Mesodermal cell (in vitro differentiated cells): Measurements from ENCODE around the gene INS.

ENCODE experiments used
- H3K27ac ChIP-seq: 2 replicates; pipeline ENCODE4 v1.7.0; 2013; ENCODE audit warnings: mild to moderate bottlenecking, low read depth, low read length, moderate library complexity; ENCODE audit not compliant: severe bottlenecking
- H3K36me3 ChIP-seq: 2 replicates; pipeline ENCODE4 v1.7.1; 2013; ENCODE audit warnings: mild to moderate bottlenecking, low read length, moderate library complexity; ENCODE audit not compliant: control insufficient read depth, insufficient read depth
- H3K4me1 ChIP-seq: one replicate; pipeline ENCODE4 v1.7.1; 2013; ENCODE audit warnings: mild to moderate bottlenecking, low read length; ENCODE audit not compliant: insufficient read depth, control insufficient read depth, poor library complexity, severe bottlenecking
- H3K4me3 ChIP-seq: 2 replicates; pipeline ENCODE4 v1.7.0; 2013; ENCODE audit warnings: low read length, control low read depth, mild to moderate bottlenecking; ENCODE audit not compliant: insufficient read depth, poor library complexity, severe bottlenecking; ENCODE audit errors: extremely low read depth
- H3K9me3 ChIP-seq: 2 replicates; pipeline ENCODE4 v1.7.1; 2013; ENCODE audit warnings: mild to moderate bottlenecking, low read length, moderate library complexity; ENCODE audit not compliant: control insufficient read depth
- WGBS, 2 experiments: methylation state at CpG; one replicate each; pipeline ENCODE4 v1.1.5; 2013; ENCODE audit warnings: missing lambda C conversion rate in 2 of 2; ENCODE audit not compliant: insufficient coverage in 2 of 2; 5-methylcytosine and 5-hydroxymethylcytosine counted together

INS gene

GRCh38 chr11:2140411-2141400 is 20.3 kb downstream of the INS start:
- Histone ChIP-seq H3K4me1 (peaks cover 4% of the 10 kb centered on the region), H3K36me3 (peaks cover 3% of the 10 kb centered on the region), H3K4me3 (peak overlapping the region; percentile 22), H3K27ac (no peak overlapping the region), H3K9me3 (no peaks in the 10 kb centered on the region)
- 2% methylated on average over 74 to 93 of the region's 102 CpGs for WGBS, 2 experiments

GRCh38 chr11:2139621-2140337 is 21.2 kb downstream of the INS start:
- WGBS, 2 experiments, result 2 to 4% methylated on average over 36 to 49 of the region's 57 CpGs
- H3K27ac ChIP-seq, result no peak overlapping the region
- no peak overlapping the region for H3K4me3 ChIP-seq
- peaks cover 5% of the 10 kb centered on the region for H3K4me1 ChIP-seq
- H3K36me3 ChIP-seq, result peaks cover 3% of the 10 kb centered on the region
- H3K9me3 ChIP-seq, result no peaks in the 10 kb centered on the region

- Histone ChIP-seq H3K4me3 (peak within 1 kb of the TSS; percentile 45), H3K27ac (no peak within 1 kb of the TSS)
- WGBS, 2 experiments, result 0 to 1% methylated on average over 11 to 27 of the region's 62 CpGs
Observed at GRCh38 chr11:2139123-2139521, 21.9 kb downstream of the INS start, which contains the start of gene IGF2. Gene IGF2 (minus strand): TSS chr11:2139389. CDS start chr11:2135523, 3,866 bp downstream.

GRCh38 chr11:2138431-2139122 is 22.4 kb downstream of the INS start:
- WGBS, 2 experiments, result 2 to 4% methylated on average over 18 to 23 of the region's 68 CpGs
- Histone ChIP-seq H3K4me1 (peaks cover 5% of the 10 kb centered on the region), H3K9me3 (no peaks in the 10 kb centered on the region), H3K36me3 (peaks cover 3% of the 10 kb centered on the region), H3K4me3 (peak overlapping the region; percentile 45), H3K27ac (no peak overlapping the region)

More at GRCh38 chr11:2139123-2139521, 21.9 kb downstream of the INS start, which contains the start of gene IGF2:
- Histone ChIP-seq H3K36me3 (peaks cover 3% of the 10 kb centered on the region), H3K4me1 (peaks cover 5% of the 10 kb centered on the region), H3K9me3 (no peaks in the 10 kb centered on the region)

- Histone ChIP-seq H3K36me3 (peaks cover 3% of the 10 kb centered on the region), H3K4me1 (peaks cover 5% of the 10 kb centered on the region), H3K27ac (no peak overlapping the region), H3K9me3 (no peaks in the 10 kb centered on the region), H3K4me3 (peak overlapping the region; percentile 45)
- WGBS, 2 experiments, result 0% methylated on average over 26 of the region's 44 CpGs; no CpG with 5 or more reads in 1 of the 2 experiments
Observed at GRCh38 chr11:2138068-2138430, 23.0 kb downstream of the INS start.

- Histone ChIP-seq H3K4me3 (peak overlapping the region; percentile 45), H3K4me1 (peaks cover 5% of the 10 kb centered on the region), H3K9me3 (no peaks in the 10 kb centered on the region), H3K36me3 (peaks cover 3% of the 10 kb centered on the region), H3K27ac (peak overlapping the region; percentile 36)
- 0 to 1% methylated on average over 21 to 24 of the region's 50 CpGs for WGBS, 2 experiments
Observed at GRCh38 chr11:2137202-2138067, 23.6 kb downstream of the INS start.

- Histone ChIP-seq H3K4me1 (peaks cover 5% of the 10 kb centered on the region), H3K4me3 (peak overlapping the region; percentile 45), H3K9me3 (no peaks in the 10 kb centered on the region), H3K36me3 (peaks cover 4% of the 10 kb centered on the region), H3K27ac (no peak overlapping the region)
- 13 to 33% methylated on average over 1 to 3 of the region's 8 CpGs for WGBS, 2 experiments
Observed at GRCh38 chr11:2136952-2137201, 24.1 kb downstream of the INS start.

GRCh38 chr11:2136209-2136951 is 24.6 kb downstream of the INS start:
- peaks cover 5% of the 10 kb centered on the region for H3K4me1 ChIP-seq
- H3K4me3 ChIP-seq, result peak overlapping the region; percentile 45
- peaks cover 7% of the 10 kb centered on the region for H3K36me3 ChIP-seq
- H3K9me3 ChIP-seq, result no peaks in the 10 kb centered on the region
- no peak overlapping the region for H3K27ac ChIP-seq
- 63 to 65% methylated on average over 13 to 20 of the region's 24 CpGs for WGBS, 2 experiments

- Histone ChIP-seq H3K4me1 (peaks cover 5% of the 10 kb centered on the region), H3K27ac (no peak overlapping the region), H3K4me3 (peak overlapping the region; percentile 45), H3K36me3 (peaks cover 7% of the 10 kb centered on the region), H3K9me3 (no peaks in the 10 kb centered on the region)
- 83 to 85% methylated on average over 12 to 14 of the region's 14 CpGs for WGBS, 2 experiments
Observed at GRCh38 chr11:2135648-2136201, 25.3 kb downstream of the INS start.
